Myocyte (in vitro differentiated cells): ENCODE measurements around the gene PSMB10. TPM values are rescaled to one million over a fixed set of nuclear protein-coding genes. Genes with fewer than 3 reads are reported as not detected.
A peak's percentile ranks its signal among the peaks of the same experiment; 100 is the strongest.

ENCODE experiments used
- DNase-seq: peaks from one replicate; pipeline ENCODE4 v3.0.0-alpha.2; 2012; ENCODE audit warnings: low read depth
- total RNA-seq: library from RNA; depleted of rRNA; stranded (reverse); fragments of >200 nt; gene quantifications from 2 replicates; pipeline ENCODE4 v1.2.3, GENCODE V29; 2014

Gene PSMB10
- total RNA-seq, 1 donor from 2014 or later, result 23.4 TPM

GRCh38 chr16:67964477-67965131, 28.0 kb upstream of the PSMB10 start:
- DNase-seq, result peak; percentile 35

- DNase-seq, result no peak
Observed at GRCh38 chr16:67963662-67964321, 27.1 kb upstream of the PSMB10 start.

DNA sequence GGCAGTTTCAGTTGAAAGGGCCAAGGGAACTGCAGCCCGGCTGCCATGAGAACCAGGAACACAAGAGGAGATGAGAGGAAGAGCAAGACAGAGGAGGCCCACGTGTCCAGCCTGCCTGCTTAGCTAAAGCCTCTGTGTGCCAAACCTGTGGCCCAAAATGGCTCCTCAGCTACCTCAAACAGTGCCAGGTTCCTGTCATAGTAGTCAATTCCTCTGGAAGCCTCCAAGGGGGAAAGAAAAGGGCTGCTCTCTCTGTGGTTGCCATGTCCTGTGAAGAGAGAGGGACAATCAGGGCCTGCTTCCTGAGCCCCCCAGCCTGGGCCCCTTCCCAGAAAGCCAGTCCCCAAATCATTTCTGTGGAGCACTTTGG, 26.6 kb upstream of the PSMB10 start:
- no peak for DNase-seq

DNA sequence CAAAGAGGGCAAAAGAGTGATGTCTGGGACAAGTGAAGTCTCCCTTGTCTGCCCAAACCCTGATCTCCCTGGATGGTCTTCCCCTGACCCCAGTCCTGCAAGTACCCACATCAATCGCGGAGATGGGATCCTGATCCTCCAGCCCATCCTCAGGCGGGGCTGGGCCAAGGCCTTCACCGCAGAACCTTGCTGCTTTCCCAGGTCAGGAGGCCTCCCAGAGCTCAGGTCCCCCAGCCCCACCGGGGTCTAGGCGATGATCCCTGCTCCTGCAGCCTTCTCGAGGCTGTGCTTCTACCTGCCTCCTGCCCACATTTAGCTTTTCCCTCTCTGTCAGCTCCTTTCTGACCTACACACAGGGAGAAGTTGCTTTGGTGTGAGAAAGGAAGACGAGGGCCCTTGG, 25.5 kb upstream of the PSMB10 start:
- DNase-seq, result no peak

- DNase-seq, result peak; percentile 71
Observed at GRCh38 chr16:67961551-67961957, 24.9 kb upstream of the PSMB10 start.

DNA sequence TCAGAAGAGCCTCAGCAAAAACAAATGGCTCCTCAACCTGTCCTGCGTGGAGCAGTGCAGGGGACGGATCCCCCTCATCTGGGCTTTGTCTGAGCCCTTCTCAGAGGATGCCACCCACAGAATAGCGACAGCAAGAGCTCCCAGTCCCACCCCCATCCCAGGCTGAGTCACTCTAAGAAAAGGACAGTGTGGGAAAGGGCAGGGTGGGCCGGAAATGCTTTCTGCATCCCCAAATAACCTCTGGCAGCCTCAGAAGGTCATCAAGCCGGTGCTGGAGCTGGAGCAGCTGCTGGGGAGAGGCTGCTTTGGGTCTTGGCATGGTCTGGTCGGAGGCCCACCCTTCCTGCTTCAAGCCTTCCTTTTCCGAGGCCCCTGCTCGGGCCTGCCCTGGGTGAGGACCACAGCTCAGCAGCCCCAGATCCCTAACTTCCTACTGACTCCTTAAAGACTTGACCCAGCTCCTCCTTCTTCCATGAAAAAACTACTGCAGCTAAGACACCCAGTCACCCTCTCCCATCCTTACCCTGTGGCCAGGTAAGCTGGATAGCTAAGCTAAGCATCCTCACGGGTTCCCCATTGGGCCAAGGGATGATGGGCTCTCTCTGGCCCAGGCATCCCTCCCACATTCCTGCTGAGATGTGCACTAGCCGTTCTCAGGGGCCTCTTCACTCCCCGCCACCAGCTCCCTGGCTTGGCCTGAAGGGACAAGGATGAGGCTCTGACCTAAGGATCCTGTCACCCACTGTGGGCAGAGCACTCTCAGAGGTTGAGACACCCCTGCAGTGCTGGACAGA, 23.1 kb upstream of the PSMB10 start:
- peak; percentile 95 for DNase-seq

- DNase-seq, result no peak
Observed at GRCh38 chr16:67957622-67958021, 21.0 kb upstream of the PSMB10 start.

GRCh38 chr16:67954421-67955196, 18.0 kb upstream of the PSMB10 start:
- no peak for DNase-seq

- no peak for DNase-seq
Observed at GRCh38 chr16:67953641-67954375, 17.2 kb upstream of the PSMB10 start.

GRCh38 chr16:67951485-67951884, 14.8 kb upstream of the PSMB10 start:
- peak; percentile 87 for DNase-seq

- no peak for DNase-seq
Observed at GRCh38 chr16:67950335-67950843, 13.7 kb upstream of the PSMB10 start.

- no peak for DNase-seq
Observed at GRCh38 chr16:67949645-67950044, 13.0 kb upstream of the PSMB10 start.

DNA sequence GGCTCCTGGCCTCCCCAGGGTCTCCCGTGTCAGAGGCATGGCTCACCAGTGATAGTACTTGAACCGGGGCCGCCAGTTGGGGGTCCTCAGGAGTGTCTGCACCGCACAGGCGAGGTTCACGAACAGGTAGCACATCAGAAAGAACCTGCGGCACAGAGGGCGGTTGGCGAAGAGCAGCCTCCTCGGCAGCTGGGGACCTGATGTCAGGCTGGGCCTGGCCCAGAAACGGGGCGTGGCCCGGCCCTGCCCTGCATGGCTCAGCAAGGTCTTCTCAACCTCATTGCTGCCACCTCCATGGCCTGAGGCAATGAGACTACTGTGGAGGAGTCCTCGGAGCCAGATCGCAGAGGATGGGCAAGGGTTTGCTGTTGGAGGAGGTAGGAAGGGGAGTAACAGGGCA, 11.4 kb upstream of the PSMB10 start:
- no peak for DNase-seq

DNA sequence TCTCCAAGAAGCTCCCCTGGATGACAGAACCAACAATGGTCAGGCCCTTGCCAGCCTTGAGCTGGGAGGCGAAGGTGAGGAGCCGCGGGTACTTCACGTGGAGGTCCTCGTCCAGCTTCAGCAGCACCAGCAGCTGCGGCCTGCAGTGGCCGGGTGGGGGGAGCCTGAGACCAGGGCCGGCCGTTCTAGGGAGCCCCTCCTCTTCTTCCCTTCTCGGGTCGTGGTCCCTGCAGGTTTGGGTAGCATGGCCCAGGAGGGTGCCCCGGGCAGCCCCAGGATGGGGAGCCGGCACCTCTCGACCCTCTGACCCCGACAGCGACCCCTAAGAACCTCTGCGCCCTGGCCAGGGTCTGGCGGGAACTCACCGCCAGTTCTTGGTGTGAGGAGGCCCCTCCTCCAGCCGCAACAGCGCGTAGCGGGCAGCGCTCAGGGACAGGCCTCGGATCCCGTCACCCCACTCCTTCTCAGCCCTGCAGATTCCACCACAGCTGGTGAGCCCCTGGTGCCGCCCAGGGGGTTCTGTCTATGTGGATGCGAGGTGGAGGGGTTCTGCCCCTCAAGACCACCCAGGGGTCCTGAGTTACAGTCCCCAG, 10.4 kb upstream of the PSMB10 start:
- DNase-seq, result no peak

- DNase-seq, result no peak
Observed at GRCh38 chr16:67946128-67946569, 9.5 kb upstream of the PSMB10 start.

GRCh38 chr16:67945392-67945933, 8.8 kb upstream of the PSMB10 start:
- DNase-seq, result peak; percentile 61

- peak; percentile 61 for DNase-seq
Observed at GRCh38 chr16:67944690-67945391, 8.2 kb upstream of the PSMB10 start.

DNA sequence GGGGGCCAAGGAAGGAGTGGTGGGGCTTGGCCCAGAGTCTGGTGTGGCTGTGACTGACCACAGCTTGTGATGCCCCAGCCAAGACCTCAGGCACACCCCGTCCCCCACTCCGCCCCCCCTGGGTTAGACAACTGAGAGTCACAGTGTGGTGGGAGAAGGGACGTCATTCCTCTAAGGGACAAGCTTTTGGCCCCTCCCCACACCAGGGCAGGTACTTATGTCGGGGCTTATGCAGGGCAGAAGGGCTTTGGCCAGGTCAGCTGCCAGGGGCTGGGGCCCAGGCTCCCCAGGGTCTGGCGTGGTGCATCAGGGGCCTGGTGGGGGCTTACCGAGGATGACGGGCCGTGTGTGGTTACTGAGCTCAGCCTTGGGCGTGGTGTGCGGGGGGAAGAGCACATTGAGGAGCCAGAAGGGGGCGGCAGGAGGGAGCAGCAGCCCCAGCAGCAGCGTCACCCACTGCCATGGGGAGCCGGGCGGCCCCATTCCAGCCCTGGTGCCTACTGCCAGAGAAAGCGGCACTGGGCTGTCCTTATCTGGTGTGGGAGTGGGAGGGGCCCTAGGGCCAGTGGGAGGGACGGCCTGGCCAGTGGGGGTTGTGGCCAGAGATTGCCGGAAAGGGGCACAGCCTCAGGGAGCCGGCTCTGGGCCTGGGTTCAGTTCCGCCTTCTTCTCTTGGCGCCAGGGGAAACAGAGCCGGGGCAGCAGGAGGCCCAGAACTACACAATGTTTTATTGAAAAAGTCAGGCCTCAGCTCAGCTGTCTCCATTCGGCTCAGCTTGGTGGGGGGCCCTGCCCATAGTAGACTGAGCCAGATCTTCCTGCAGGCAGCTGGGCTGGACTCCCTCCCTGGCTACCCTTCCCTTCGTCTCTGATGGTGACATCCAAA, 7.2 kb upstream of the PSMB10 start, which contains the start of gene LCAT:
Gene LCAT, minus strand, starts transcription at position 502 of the 886 bp plus-strand sequence. Its CDS starts 19 bp downstream, at position 483.
- DNase-seq, result peak; percentile 54
